T follicular helper cell (primary cell): Measurements from ENCODE around the gene CTIF.

Experiments used
- DNase-seq: peaks from one replicate; pipeline ENCODE4 v3.0.0-alpha.2; 2020; ENCODE audit warnings: low read depth

CTIF gene

GRCh38 chr18:48851599-48851960, 312.7 kb downstream of the CTIF start:
- no peak for DNase-seq

GRCh38 chr18:48852292-48852691, 313.5 kb downstream of the CTIF start:
- no peak for DNase-seq

DNA sequence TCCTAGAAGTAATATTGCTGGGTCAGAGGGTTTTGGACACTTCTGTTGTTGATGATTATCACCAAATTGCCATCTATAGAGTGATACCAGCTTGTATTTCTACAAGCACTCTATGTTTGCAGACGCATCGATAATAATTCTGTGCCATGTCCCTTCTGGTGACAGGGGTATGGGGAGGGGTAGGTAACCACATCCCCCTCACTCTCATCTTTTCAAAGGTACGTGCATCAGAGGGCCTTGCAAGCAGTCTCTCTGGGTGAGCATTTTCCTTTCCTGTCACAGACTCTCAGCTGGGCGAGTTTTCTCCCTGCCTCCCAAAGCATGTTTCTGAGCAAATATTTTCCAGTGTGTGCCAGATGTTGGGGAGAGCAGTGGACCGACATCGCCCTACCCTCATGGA, 314.0 kb downstream of the CTIF start:
- DNase-seq, result no peak

DNA sequence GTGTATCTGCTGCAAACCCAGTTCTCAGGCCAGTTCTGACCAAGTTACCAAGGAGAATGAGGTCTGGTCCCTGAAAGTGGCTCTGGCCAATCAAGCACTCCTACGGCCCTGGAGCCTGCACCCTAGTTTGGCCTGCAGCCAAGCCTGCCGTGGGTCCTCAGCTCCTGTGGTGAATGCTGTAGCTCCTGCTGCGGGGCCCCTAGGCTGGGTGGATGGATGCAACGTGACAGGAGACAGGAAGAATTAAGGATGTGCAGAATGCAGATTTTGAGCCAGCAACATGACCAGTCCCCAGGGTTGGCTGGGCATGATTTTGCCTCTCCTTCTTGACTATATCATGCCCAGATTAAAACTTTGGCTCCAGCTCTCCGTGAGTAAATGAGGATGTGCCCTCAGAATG, 314.8 kb downstream of the CTIF start:
- no peak for DNase-seq

- DNase-seq, result no peak
Observed at GRCh38 chr18:48854780-48855179, 315.9 kb downstream of the CTIF start.

GRCh38 chr18:48855422-48856377, 316.9 kb downstream of the CTIF start:
- DNase-seq, result no peak

GRCh38 chr18:48857023-48857694, 318.3 kb downstream of the CTIF start:
- DNase-seq, result no peak

DNA sequence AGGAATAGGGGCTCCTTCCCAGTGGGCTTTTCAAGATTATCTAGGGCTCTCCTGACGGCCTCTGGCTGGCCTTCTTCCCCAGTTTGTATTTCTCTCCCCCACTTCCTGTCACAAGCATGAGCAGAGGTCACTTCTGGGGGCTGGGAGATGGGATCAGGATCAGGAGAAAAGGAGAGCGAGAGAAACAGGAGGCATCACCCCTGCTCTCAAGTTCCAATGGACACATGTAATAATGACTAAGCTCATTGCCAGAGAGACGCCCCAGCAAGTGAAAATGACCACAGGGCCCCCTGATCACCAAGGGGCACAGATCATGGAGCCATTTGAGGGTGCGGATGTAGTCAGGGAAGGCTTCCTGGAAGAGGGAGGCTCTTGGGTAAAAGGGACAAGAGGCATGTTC, 319.8 kb downstream of the CTIF start:
- DNase-seq, result no peak

DNA sequence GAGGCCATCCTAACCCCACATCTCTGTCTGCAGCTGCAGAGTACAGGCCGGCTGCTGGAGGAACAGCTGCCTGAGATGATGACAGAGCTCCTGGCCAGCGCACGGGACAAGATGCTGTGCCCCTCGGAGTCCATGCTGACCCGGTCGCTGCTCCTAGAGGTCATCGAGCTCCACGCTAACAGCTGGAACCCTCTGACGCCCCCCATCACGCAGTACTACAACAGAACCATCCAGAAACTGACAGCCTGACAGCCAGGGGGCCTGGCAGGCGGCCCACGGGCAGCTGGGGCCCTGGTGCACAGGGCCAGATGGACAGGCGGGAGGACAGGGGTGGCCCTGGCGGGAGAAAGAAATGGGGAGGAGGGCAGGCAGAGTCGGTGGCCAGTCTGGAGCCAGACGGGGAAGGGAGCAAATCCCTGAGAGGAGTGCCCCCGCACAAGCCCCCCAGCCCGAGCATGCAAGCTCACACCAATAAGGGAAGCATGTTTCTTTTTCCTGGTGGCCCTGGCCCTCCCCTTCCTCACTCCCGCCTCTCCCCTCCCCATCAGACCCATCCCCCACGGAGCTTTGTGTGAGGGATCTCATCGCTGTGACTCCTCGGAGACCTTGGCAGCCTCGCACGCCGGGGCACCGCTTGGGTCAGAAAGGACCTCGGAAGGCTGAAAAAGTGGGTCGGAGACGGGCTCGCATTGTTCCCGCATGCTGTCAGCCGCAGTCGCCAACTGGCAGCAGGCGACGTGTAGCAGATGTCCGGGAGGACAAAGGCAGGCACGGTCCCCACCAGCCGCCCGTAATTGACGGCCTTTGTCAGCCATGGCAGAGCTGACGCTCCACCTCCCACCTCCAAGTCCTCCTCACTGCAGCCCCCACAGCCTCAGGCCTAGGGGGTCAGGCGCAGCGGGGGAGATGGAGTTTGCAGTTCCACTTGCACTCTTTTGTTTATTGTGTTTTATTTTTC, 320.8 kb downstream of the CTIF start:
- no peak for DNase-seq

GRCh38 chr18:48860269-48861180, 321.7 kb downstream of the CTIF start:
- DNase-seq, result no peak

DNA sequence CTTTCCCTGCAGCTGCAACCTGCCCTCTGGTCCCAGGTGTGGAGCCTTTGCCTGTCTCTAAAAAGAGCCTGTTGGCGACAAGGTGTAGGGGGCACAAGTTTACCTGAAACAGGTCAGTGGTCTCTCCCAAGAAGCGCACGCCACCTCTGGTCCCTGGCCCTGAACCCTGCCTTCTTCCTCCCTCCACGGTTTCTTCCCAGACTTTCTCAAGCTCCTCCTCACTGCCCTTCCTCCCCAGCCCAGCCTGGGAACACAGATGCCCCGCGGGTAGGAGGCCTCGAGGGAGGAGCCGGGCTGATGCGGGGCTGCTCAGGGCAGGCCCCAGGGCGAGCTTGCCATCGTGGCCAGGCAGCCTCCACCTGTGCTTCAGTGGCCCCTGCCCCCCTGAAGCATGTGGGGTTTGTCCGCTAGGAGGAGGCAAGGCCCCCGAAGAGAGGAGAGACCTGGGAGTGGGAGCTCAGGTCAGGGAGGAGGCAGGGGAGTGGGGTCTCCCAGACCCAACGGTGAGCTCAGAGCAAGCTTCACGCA, 322.4 kb downstream of the CTIF start:
- no peak for DNase-seq

DNA sequence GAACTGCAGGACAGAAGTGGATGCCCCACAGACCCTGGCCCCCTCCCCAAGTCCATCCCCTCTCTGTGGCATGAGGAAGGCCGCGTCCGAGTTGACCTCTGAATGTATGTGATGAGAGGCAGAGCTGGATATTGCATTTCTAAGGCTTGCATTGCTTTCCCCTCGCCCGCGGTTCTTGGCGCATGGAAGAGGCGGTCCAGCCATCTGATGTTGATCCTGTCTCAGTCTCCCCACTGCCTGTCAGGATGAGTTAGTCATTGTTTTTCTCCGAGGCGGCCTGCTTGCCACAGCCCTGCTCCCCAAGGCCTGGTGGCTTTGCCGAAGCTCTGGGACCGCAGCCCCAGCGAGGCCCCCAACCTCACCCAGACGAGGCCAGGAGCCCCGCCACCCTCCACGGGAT, 323.3 kb downstream of the CTIF start:
- DNase-seq, result no peak

GRCh38 chr18:48862678-48863270, 323.9 kb downstream of the CTIF start:
- DNase-seq, result no peak

GRCh38 chr18:48863432-48864065, 324.7 kb downstream of the CTIF start:
- DNase-seq, result no peak

- DNase-seq, result no peak
Observed at GRCh38 chr18:48864876-48865275, 326.0 kb downstream of the CTIF start.

GRCh38 chr18:48866028-48866733, 327.4 kb downstream of the CTIF start:
- no peak for DNase-seq

DNA sequence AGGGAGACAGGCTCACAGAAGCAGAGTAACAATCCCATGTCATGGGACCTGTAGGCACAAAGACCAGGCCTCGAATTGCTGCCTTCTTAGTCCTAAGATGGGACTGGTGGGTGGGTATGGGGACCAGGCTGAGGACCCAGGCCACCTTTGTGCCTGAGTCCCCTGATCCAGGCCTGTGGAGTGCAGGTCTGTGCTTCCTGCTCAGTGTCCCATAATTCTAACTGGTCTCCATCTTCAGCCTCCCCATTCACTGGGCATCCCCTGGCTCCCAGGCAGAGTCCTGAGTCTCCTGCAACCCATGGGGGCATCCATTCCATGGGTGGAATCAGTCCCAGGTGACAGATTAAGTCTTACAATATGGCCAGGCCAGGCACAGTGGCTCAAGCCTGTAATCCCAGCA, 328.0 kb downstream of the CTIF start:
- no peak for DNase-seq

- DNase-seq, result no peak
Observed at GRCh38 chr18:48867978-48868377, 329.1 kb downstream of the CTIF start.
